Lung (tissue), 12 donors: ENCODE measurements around the gene CAMKV. TPM values are rescaled to one million over a fixed set of nuclear protein-coding genes. Genes with fewer than 3 reads are reported as not detected.

ENCODE experiments used
- ATAC-seq: fragments of 200-7000 bp; cut with Tn5 transposase; one replicate; pipeline ENCODE4 v1.9.1; 2020; ENCODE audit warnings: moderate number of reproducible peaks; ENCODE audit not compliant: insufficient read depth, low FRiP score
- DNase-seq, 3 donors: peaks; one replicate each; pipeline ENCODE4 v3.0.0-alpha.2; 2013 to 2017
- H3K27ac ChIP-seq, 2 donors: one replicate each; pipeline ENCODE4 v1.5.1; 2013; ENCODE audit warnings: mild to moderate bottlenecking in 2 of 2, moderate library complexity in 2 of 2, control low read depth in 1 of 2, inconsistent platforms in 1 of 2, low read depth in 1 of 2, low read length in 1 of 2
- H3K27me3 ChIP-seq, 3 donors: one replicate each; pipeline ENCODE4 v1.5.1; 2013; ENCODE audit warnings: low read length in 2 of 3; ENCODE audit not compliant: control insufficient read depth in 3 of 3, insufficient read depth in 3 of 3
- H3K36me3 ChIP-seq, 4 donors: one replicate each; pipeline ENCODE4 v1.5.1; 2013; ENCODE audit warnings: low read length in 4 of 4, mild to moderate bottlenecking in 1 of 4, moderate library complexity in 1 of 4; ENCODE audit not compliant: control insufficient read depth in 4 of 4, insufficient read depth in 4 of 4
- H3K4me1 ChIP-seq, 5 donors: one replicate each; pipeline ENCODE4 v1.5.1; 2013; ENCODE audit warnings: low read length in 5 of 5, mild to moderate bottlenecking in 2 of 5, moderate library complexity in 1 of 5; ENCODE audit not compliant: control insufficient read depth in 5 of 5, insufficient read depth in 5 of 5
- H3K4me3 ChIP-seq: one replicate; pipeline ENCODE4 v1.5.1; 2013; ENCODE audit warnings: mild to moderate bottlenecking, control low read depth, moderate library complexity
- H3K9ac ChIP-seq, 2 donors: one replicate each; pipeline ENCODE4 v1.5.1; 2013; ENCODE audit warnings: low read length in 2 of 2, control low read depth in 1 of 2; ENCODE audit not compliant: insufficient read depth in 1 of 2
- H3K9me3 ChIP-seq, 4 donors: one replicate each; pipeline ENCODE4 v1.5.1; 2013; ENCODE audit warnings: low read length in 3 of 4, mild to moderate bottlenecking in 1 of 4, moderate library complexity in 1 of 4; ENCODE audit not compliant: control insufficient read depth in 4 of 4, insufficient read depth in 3 of 4
- CTCF ChIP-seq: IDR thresholded peaks from 2 replicates; pipeline ENCODE4 v1.5.1; 2012; ENCODE audit warnings: mild to moderate bottlenecking; ENCODE audit errors: control extremely low read depth, extremely low read depth
- WGBS, 2 donors: extraction: QIAGEN DNeasy Blood & Tissue Kit; methylation state at CpG; one replicate each; pipeline ENCODE4 v1.1.7; 2013; 5-methylcytosine and 5-hydroxymethylcytosine counted together
- polyA plus RNA-seq, 2 donors: library from polyadenylated mRNA; stranded (reverse); fragments of 200-250 nt; gene quantifications; one replicate each; pipeline ENCODE4 v1.2.1, GENCODE V29; 2013
- total RNA-seq, 2 donors: library from RNA; depleted of rRNA in 1 of 2; stranded (reverse); fragments of >200 nt in 1 of 2; gene quantifications; one replicate each; pipeline ENCODE4 v1.2.1, GENCODE V29; 2014 to 2021
- donor health status: control.
- donor health status: control.
- donor health status: Bipolar disorder and iron deficiency.
- donor health status: healthy.
- donor health status: DM: yes; HTN: yes; CAD: no.

Gene CAMKV
- total and polyA plus RNA-seq, 4 donors, result 0.34 TPM; not detected in 3

GRCh38 chr3:49899815-49900214, 30.1 kb upstream of the CAMKV start:
- no peak for TF ChIP-seq CTCF
- Histone ChIP-seq H3K4me1 (peaks cover 0 to 34% (median 14%) of the 10 kb centered on the region in 5 donors), H3K36me3 (peaks cover 0 to 23% (median 0%) of the 10 kb centered on the region in 4 donors), H3K9me3 (no peaks in the 10 kb centered on the region), H3K27me3 (no peaks in the 10 kb centered on the region), H3K4me3 (no peak overlapping the region), H3K9ac (no peak overlapping the region), H3K27ac (peak overlapping the region in 1 of 2 donors; percentile 65)
- DNase-seq, result peak in 2 of 3 donors; percentile 42
- 64 to 73% methylated on average over 5 of the region's 5 CpGs for WGBS, 2 donors
- ATAC-seq, result no peak

GRCh38 chr3:49898991-49899390, 29.3 kb upstream of the CAMKV start:
- no peaks in the 10 kb centered on the region for H3K27me3 ChIP-seq
- no peak for TF ChIP-seq CTCF
- WGBS, 2 donors, result 85% methylated on average over 6 of the region's 6 CpGs
- no peak overlapping the region for H3K9ac ChIP-seq
- no peak overlapping the region for H3K4me3 ChIP-seq
- DNase-seq (no peak), ATAC-seq (no peak)
- H3K9me3 ChIP-seq, result no peaks in the 10 kb centered on the region
- peaks cover 0 to 23% (median 0%) of the 10 kb centered on the region in 4 donors for H3K36me3 ChIP-seq
- peaks cover 0 to 29% (median 9%) of the 10 kb centered on the region in 5 donors for H3K4me1 ChIP-seq
- H3K27ac ChIP-seq, result no peak overlapping the region

- 89 to 92% methylated on average over 5 of the region's 5 CpGs for WGBS, 2 donors
- Histone ChIP-seq H3K9ac (no peak overlapping the region), H3K27me3 (no peaks in the 10 kb centered on the region), H3K36me3 (peaks cover 0 to 25% (median 0%) of the 10 kb centered on the region in 4 donors), H3K27ac (no peak overlapping the region), H3K4me3 (no peak overlapping the region), H3K9me3 (no peaks in the 10 kb centered on the region), H3K4me1 (peaks cover 0 to 10% (median 6%) of the 10 kb centered on the region in 5 donors)
- no peak for TF ChIP-seq CTCF
- DNase-seq, result no peak
- ATAC-seq, result no peak
Observed at GRCh38 chr3:49896345-49896744, 26.6 kb upstream of the CAMKV start.

GRCh38 chr3:49895791-49896190, 26.1 kb upstream of the CAMKV start:
- H3K27me3 ChIP-seq, result no peaks in the 10 kb centered on the region
- no peak for TF ChIP-seq CTCF
- H3K36me3 ChIP-seq, result peaks cover 0 to 29% (median 0%) of the 10 kb centered on the region in 4 donors
- H3K4me3 ChIP-seq, result no peak overlapping the region
- no peak overlapping the region for H3K27ac ChIP-seq
- no peaks in the 10 kb centered on the region for H3K9me3 ChIP-seq
- no peak for ATAC-seq
- no peak overlapping the region for H3K9ac ChIP-seq
- H3K4me1 ChIP-seq, result peaks cover 0 to 7% (median under 1%) of the 10 kb centered on the region in 5 donors
- DNase-seq, result no peak
- WGBS, 2 donors, result 96 to 99% methylated on average over 9 of the region's 9 CpGs
